Thyroid gland (tissue), 4 donors: ENCODE data around the gene COG6.

Source experiments
- CTCF ChIP-seq, 6 experiments: fragments of 200-600 bp in 3 of 6; fragments of 450-650 bp in 3 of 6; sonication (generic) in 3 of 6; IDR thresholded peaks; one replicate each; pipeline ENCODE4 v1.5.1; 2016 to 2019; ENCODE audit warnings: antibody characterized with exemption in 6 of 6, mild to moderate bottlenecking in 2 of 6, inconsistent platforms in 1 of 6, moderate library complexity in 1 of 6
- POLR2A ChIP-seq, 2 donors: fragments of 450-650 bp; IDR thresholded peaks; one replicate each; pipeline ENCODE4 v1.6.1; 2017; ENCODE audit warnings: antibody characterized with exemption in 2 of 2, mild to moderate bottlenecking in 2 of 2, moderate library complexity in 1 of 2

GRCh38 chr13:39779337-39780265 is 124.1 kb downstream of the COG6 start:
- TF ChIP-seq POLR2A (IDR thresholded peaks at IDR 0.05) (no peak), CTCF (IDR thresholded peaks at IDR 0.05) (no peak)
